Measurements from ENCODE around the gene SLC39A11.

DNA sequence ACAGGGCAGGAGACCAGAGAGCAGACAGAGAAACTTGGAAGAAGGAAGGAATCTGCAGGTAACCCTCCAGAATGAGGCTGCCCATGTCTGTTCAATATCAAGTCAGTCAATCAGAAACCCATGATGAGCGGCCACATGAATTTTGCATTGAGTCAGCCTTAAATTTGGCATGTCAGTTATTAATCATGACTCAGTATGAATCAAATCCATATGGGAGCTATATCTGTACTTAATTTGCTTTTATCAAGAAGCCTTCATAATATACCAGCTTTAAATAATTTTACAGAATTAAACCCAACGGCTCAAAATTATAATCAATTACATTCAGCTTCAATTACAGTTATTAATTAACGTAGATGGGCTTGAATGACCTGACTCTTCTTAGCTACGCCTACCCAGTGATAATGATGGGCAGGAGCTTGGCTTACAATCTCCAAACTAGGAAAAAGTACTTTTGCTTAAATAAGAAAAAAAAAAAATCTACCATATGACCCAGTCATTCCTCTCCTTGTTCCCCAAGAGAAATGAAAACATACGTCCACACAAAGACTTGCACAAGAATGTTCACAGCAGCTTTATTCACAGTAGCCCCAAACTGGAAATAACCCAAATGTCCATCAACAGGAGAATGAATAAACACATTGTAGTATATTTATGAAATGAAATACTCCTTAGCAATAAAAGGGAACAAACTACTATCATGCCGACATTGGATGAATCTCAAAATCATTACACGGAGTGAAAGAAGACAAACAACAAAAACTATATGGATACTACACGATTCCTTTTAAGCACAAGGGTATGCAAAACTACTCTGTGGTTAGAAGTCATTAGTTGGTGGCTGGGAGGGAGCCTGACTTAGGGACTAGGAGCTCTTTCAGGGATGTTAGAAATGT, 48.6 kb downstream of the SLC39A11 start:
- TF ChIP-seq BACH2 (CRISPR knock-in tag; IDR thresholded peaks at IDR 0.05; ENCODE audit: borderline replicate concordance) (no peak), ZFP30 (CRISPR knock-in tag; IDR thresholded peaks at IDR 0.05) (no peak), ESRRG (CRISPR knock-in tag; IDR thresholded peaks at IDR 0.05) (no peak), RARB (CRISPR knock-in tag; IDR thresholded peaks at IDR 0.05) (no peak), TOX (CRISPR knock-in tag; IDR thresholded peaks at IDR 0.05; ENCODE audit: borderline replicate concordance) (0 out of 2 replicates have a peak, but pooled peaks have one; percentile 9), ARNTL (CRISPR knock-in tag; IDR thresholded peaks at IDR 0.05; ENCODE audit: borderline replicate concordance, low read depth) (no peak), ZFP3 (CRISPR knock-in tag; IDR thresholded peaks at IDR 0.05) (no peak; the same call in 1 of the 2 replicates)
- TF ChIP-seq, protein P1, sequence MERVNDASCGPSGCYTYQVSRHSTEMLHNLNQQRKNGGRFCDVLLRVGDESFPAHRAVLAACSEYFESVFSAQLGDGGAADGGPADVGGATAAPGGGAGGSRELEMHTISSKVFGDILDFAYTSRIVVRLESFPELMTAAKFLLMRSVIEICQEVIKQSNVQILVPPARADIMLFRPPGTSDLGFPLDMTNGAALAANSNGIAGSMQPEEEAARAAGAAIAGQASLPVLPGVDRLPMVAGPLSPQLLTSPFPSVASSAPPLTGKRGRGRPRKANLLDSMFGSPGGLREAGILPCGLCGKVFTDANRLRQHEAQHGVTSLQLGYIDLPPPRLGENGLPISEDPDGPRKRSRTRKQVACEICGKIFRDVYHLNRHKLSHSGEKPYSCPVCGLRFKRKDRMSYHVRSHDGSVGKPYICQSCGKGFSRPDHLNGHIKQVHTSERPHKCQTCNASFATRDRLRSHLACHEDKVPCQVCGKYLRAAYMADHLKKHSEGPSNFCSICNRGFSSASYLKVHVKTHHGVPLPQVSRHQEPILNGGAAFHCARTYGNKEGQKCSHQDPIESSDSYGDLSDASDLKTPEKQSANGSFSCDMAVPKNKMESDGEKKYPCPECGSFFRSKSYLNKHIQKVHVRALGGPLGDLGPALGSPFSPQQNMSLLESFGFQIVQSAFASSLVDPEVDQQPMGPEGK (CRISPR knock-in tag; IDR thresholded peaks at IDR 0.05; ENCODE audit: borderline replicate concordance) = 0 out of 2 replicates have a peak, but pooled peaks have one; percentile 59
- TF ChIP-seq, protein P2, sequence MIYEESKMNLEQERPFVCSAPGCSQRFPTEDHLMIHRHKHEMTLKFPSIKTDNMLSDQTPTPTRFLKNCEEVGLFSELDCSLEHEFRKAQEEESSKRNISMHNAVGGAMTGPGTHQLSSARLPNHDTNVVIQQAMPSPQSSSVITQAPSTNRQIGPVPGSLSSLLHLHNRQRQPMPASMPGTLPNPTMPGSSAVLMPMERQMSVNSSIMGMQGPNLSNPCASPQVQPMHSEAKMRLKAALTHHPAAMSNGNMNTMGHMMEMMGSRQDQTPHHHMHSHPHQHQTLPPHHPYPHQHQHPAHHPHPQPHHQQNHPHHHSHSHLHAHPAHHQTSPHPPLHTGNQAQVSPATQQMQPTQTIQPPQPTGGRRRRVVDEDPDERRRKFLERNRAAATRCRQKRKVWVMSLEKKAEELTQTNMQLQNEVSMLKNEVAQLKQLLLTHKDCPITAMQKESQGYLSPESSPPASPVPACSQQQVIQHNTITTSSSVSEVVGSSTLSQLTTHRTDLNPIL (CRISPR knock-in tag; IDR thresholded peaks at IDR 0.05; ENCODE audit: low read depth) = no peak; the same call in 1 of the 2 replicates
- TF ChIP-seq, protein P3, sequence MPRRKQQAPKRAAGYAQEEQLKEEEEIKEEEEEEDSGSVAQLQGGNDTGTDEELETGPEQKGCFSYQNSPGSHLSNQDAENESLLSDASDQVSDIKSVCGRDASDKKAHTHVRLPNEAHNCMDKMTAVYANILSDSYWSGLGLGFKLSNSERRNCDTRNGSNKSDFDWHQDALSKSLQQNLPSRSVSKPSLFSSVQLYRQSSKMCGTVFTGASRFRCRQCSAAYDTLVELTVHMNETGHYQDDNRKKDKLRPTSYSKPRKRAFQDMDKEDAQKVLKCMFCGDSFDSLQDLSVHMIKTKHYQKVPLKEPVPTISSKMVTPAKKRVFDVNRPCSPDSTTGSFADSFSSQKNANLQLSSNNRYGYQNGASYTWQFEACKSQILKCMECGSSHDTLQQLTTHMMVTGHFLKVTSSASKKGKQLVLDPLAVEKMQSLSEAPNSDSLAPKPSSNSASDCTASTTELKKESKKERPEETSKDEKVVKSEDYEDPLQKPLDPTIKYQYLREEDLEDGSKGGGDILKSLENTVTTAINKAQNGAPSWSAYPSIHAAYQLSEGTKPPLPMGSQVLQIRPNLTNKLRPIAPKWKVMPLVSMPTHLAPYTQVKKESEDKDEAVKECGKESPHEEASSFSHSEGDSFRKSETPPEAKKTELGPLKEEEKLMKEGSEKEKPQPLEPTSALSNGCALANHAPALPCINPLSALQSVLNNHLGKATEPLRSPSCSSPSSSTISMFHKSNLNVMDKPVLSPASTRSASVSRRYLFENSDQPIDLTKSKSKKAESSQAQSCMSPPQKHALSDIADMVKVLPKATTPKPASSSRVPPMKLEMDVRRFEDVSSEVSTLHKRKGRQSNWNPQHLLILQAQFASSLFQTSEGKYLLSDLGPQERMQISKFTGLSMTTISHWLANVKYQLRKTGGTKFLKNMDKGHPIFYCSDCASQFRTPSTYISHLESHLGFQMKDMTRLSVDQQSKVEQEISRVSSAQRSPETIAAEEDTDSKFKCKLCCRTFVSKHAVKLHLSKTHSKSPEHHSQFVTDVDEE (CRISPR knock-in tag; IDR thresholded peaks at IDR 0.05) = peak; percentile 84

Measured in SK-N-SH treated with all-trans-retinoic acid at 6 μM for 48 hours (cell line).